RWPE2 (cell line): Measurements from ENCODE around the gene JUN.
A peak's percentile ranks its signal among the peaks of the same experiment; 100 is the strongest.

ENCODE experiments used
- ATAC-seq: fragments of 200-7000 bp; cut with Tn5 transposase; 3 replicates; pipeline ENCODE4 v1.9.1; 2021; ENCODE audit warnings: low read depth
- DNase-seq: peaks from one replicate; pipeline ENCODE4 v3.0.0-alpha.2; 2020; ENCODE audit warnings: low spot score
- H3K27ac ChIP-seq: fragments of 450-650 bp; 2 replicates; pipeline ENCODE4 v1.5.1; 2017; ENCODE audit warnings: mild to moderate bottlenecking; ENCODE audit not compliant: poor library complexity, severe bottlenecking
- H3K27me3 ChIP-seq: fragments of 250-450 bp; sonication (Bioruptor Pico); 2 replicates; pipeline ENCODE4 v1.5.1; 2021; ENCODE audit warnings: mild to moderate bottlenecking, moderate library complexity; ENCODE audit not compliant: insufficient read depth, poor library complexity, severe bottlenecking
- H3K36me3 ChIP-seq: fragments of 250-450 bp; sonication (Bioruptor Pico); 2 replicates; pipeline ENCODE4 v1.5.1; 2020; ENCODE audit warnings: low read depth, mild to moderate bottlenecking, moderate library complexity
- H3K4me1 ChIP-seq: fragments of 250-450 bp; sonication (Bioruptor Pico); 2 replicates; pipeline ENCODE4 v1.5.1; 2021; ENCODE audit warnings: mild to moderate bottlenecking, moderate library complexity; ENCODE audit not compliant: insufficient read depth, poor library complexity, severe bottlenecking
- H3K4me3 ChIP-seq: fragments of 250-450 bp; sonication (Bioruptor Pico); 2 replicates; pipeline ENCODE4 v1.5.1; 2021; ENCODE audit warnings: mild to moderate bottlenecking, moderate library complexity; ENCODE audit not compliant: severe bottlenecking
- H3K9me3 ChIP-seq: fragments of 250-450 bp; sonication (Bioruptor Pico); 2 replicates; pipeline ENCODE4 v1.5.1; 2021; ENCODE audit warnings: mild to moderate bottlenecking, moderate library complexity; ENCODE audit not compliant: severe bottlenecking
- CTCF ChIP-seq: fragments of 450-650 bp; IDR thresholded peaks from one replicate; pipeline ENCODE4 v1.5.1; 2017; ENCODE audit warnings: mild to moderate bottlenecking, moderate library complexity; ENCODE audit not compliant: poor library complexity, severe bottlenecking

The JUN gene

GRCh38 chr1:58782178-58783089 is 1.4 kb downstream of the JUN start:
- H3K27me3 ChIP-seq: no peaks in the 10 kb centered on the region
- H3K27ac ChIP-seq: peak overlapping the region; percentile 95
- no peaks in the 10 kb centered on the region for H3K9me3 ChIP-seq
- peaks cover 30% of the 10 kb centered on the region for H3K36me3 ChIP-seq
- H3K4me1 ChIP-seq: peaks cover 26% of the 10 kb centered on the region
- ATAC-seq (no peak), DNase-seq (peak; percentile 66)
- TF ChIP-seq CTCF: peak; percentile 18
- peak overlapping the region; percentile 83 for H3K4me3 ChIP-seq

- peak overlapping the region; percentile 95 for H3K27ac ChIP-seq
- peaks cover 30% of the 10 kb centered on the region for H3K36me3 ChIP-seq
- no peaks in the 10 kb centered on the region for H3K9me3 ChIP-seq
- DNase-seq (peak; percentile 61), ATAC-seq (no peak)
- H3K4me3 ChIP-seq: peak overlapping the region; percentile 83
- peaks cover 26% of the 10 kb centered on the region for H3K4me1 ChIP-seq
- no peaks in the 10 kb centered on the region for H3K27me3 ChIP-seq
- peak; percentile 52 for TF ChIP-seq CTCF
Measured at GRCh38 chr1:58781541-58782177, 2.2 kb downstream of the JUN start.

- Histone ChIP-seq H3K36me3 (peaks cover 30% of the 10 kb centered on the region), H3K27me3 (no peaks in the 10 kb centered on the region), H3K4me1 (peaks cover 23% of the 10 kb centered on the region), H3K4me3 (peak overlapping the region; percentile 83), H3K9me3 (no peaks in the 10 kb centered on the region), H3K27ac (peak overlapping the region; percentile 95)
- ATAC-seq (no peak), DNase-seq (no peak)
- TF ChIP-seq CTCF: no peak
Measured at GRCh38 chr1:58780836-58781452, 2.9 kb downstream of the JUN start.

DNA sequence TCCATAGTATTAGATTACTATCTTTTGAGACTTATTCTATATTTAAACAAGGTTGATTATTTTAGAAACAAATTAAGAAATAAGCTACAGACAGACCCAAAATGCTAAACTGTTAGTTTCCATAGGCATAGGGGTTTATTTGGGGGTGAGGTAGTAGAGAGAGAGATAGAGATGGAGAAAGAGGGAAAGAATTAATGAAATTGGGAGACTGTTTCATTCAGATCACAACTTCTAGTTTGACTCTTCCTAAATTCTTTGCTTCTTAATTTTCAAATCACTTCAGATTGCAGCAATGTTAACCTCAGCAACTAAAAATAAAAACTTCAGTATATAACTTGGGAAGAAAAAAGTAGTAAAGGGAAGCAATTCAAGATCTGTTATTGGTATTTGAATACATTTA is 3.4 kb downstream of the JUN start:
- H3K4me3 ChIP-seq: peak overlapping the region; percentile 83
- H3K27ac ChIP-seq: peak overlapping the region; percentile 95
- no peaks in the 10 kb centered on the region for H3K27me3 ChIP-seq
- no peak for TF ChIP-seq CTCF
- no peak for ATAC-seq
- H3K4me1 ChIP-seq: peaks cover 20% of the 10 kb centered on the region
- H3K9me3 ChIP-seq: no peaks in the 10 kb centered on the region
- DNase-seq: no peak
- peaks cover 30% of the 10 kb centered on the region for H3K36me3 ChIP-seq
